HepG2 (cell line): ENCODE measurements around the gene NOL11. TPM values are rescaled to one million over a fixed set of nuclear protein-coding genes. Genes with fewer than 3 reads are reported as not detected.
"Not testable (repeated sequence)": the region's sequence is repeated elsewhere in the genome, so short reads cannot be mapped to it uniquely, and the experiment has no call there.

Source experiments
- CBX5 ChIP-seq: sonication (generic); formaldehyde crosslinking; IDR thresholded peaks from 2 replicates; pipeline ENCODE4 v1.4.0; 2020; ENCODE audit warnings: missing genetic modification reagents, borderline replicate concordance
- ERF ChIP-seq: IDR thresholded peaks from 2 replicates; pipeline ENCODE4 v1.6.1; 2018; ENCODE audit warnings: missing biosample characterization, missing genetic modification reagents
- GFI1 ChIP-seq: sonication (generic); formaldehyde crosslinking; IDR thresholded peaks from 2 replicates; pipeline ENCODE4 v1.5.0; 2020; ENCODE audit warnings: missing genetic modification reagents, mild to moderate bottlenecking, borderline replicate concordance
- KDM4B ChIP-seq: sonication (generic); formaldehyde crosslinking; IDR thresholded peaks from 2 replicates; pipeline ENCODE4 v1.4.0; 2020; ENCODE audit warnings: missing genetic modification reagents
- LCORL ChIP-seq, 2 experiments: fragments of 450-650 bp in 1 of 2; sonication (generic) in 1 of 2; formaldehyde crosslinking in 1 of 2; IDR thresholded peaks; 2 replicates each; pipeline versions ENCODE4 v1.5.0 to v1.6.1; 2017 to 2020; ENCODE audit warnings: antibody characterized with exemption in 1 of 2, missing genetic modification reagents in 1 of 2
- MYC ChIP-seq: sonication (generic); formaldehyde crosslinking; IDR thresholded peaks from 2 replicates; pipeline ENCODE4 v1.9.0; 2021; ENCODE audit warnings: missing genetic modification reagents, borderline replicate concordance
- NCOR1 ChIP-seq: fragments of 200-600 bp; sonication (generic); IDR thresholded peaks from 2 replicates; pipeline ENCODE4 v1.7.0; 2017; ENCODE audit warnings: antibody characterized with exemption, low read length, borderline replicate concordance
- POGZ ChIP-seq: sonication (generic); formaldehyde crosslinking; IDR thresholded peaks from 2 replicates; pipeline ENCODE4 v1.4.0; 2020; ENCODE audit warnings: mild to moderate bottlenecking, missing genetic modification reagents
- YEATS4 ChIP-seq: sonication (generic); formaldehyde crosslinking; IDR thresholded peaks from 2 replicates; pipeline ENCODE4 v1.4.0; 2020; ENCODE audit warnings: missing genetic modification reagents, borderline replicate concordance
- ZBTB38 ChIP-seq: sonication (generic); formaldehyde crosslinking; IDR thresholded peaks from 2 replicates; pipeline ENCODE4 v1.5.1; 2020; ENCODE audit warnings: mild to moderate bottlenecking, missing genetic modification reagents
- ZMYM2 ChIP-seq: sonication (generic); formaldehyde crosslinking; IDR thresholded peaks from 2 replicates; pipeline ENCODE4 v1.8.0; 2022; ENCODE audit warnings: mild to moderate bottlenecking, missing genetic modification reagents
- ZNF3 ChIP-seq: IDR thresholded peaks from 2 replicates; pipeline ENCODE4 v1.7.0; 2017; ENCODE audit warnings: inconsistent platforms
- ZNF431 ChIP-seq: sonication (generic); formaldehyde crosslinking; IDR thresholded peaks from 2 replicates; pipeline ENCODE4 v1.9.0; 2022; ENCODE audit warnings: missing genetic modification reagents, low read depth, mild to moderate bottlenecking, borderline replicate concordance
- ZNF598 ChIP-seq: sonication (generic); formaldehyde crosslinking; IDR thresholded peaks from 2 replicates; pipeline ENCODE4 v1.5.1; 2020; ENCODE audit warnings: mild to moderate bottlenecking, missing genetic modification reagents, borderline replicate concordance
- ZNF607 ChIP-seq: sonication (generic); formaldehyde crosslinking; IDR thresholded peaks from 2 replicates; pipeline ENCODE4 v1.5.1; 2020; ENCODE audit warnings: missing genetic modification reagents, mild to moderate bottlenecking, borderline replicate concordance
- polyA plus RNA-seq, 8 experiments: library from polyadenylated mRNA; depleted of rRNA in 3 of 8; stranded (reverse) in 7 of 8; unstranded in 1 of 8; fragments of >200 nt; fragmentation: Illumina TruSeq in 4 of 8; extraction: Trizol in 4 of 8; gene quantifications; 2 replicates each; pipeline versions ENCODE4 v1.2.1 to v1.2.3, GENCODE V29; 2011 to 2016; ENCODE audit warnings: low read depth in 4 of 8, missing spikeins in 1 of 8, mixed read lengths in 1 of 8; ENCODE audit not compliant: insufficient read depth in 1 of 8
- total RNA-seq, 5 experiments: library from RNA; depleted of rRNA; stranded (reverse); fragments of >200 nt; fragmentation: Illumina TruSeq; extraction: Trizol; gene quantifications; 2 replicates each; pipeline ENCODE4 v1.2.3, GENCODE V29; 2016; ENCODE audit warnings: low read depth in 1 of 5
- TF ChIP-seq, protein P1 (sequence below): sonication (generic); formaldehyde crosslinking; IDR thresholded peaks from 2 replicates; pipeline ENCODE4; 2020; ENCODE audit warnings: missing genetic modification reagents, mild to moderate bottlenecking, borderline replicate concordance
- TF ChIP-seq, protein P2 (sequence below): IDR thresholded peaks from 2 replicates; pipeline ENCODE4 v1.6.1; 2016; ENCODE audit warnings: mild to moderate bottlenecking
- TF ChIP-seq, protein P3 (sequence below): sonication (generic); formaldehyde crosslinking; IDR thresholded peaks from 2 replicates; pipeline ENCODE4 v1.4.0; 2020; ENCODE audit warnings: missing genetic modification reagents
- TF ChIP-seq, protein P4 (sequence below): sonication (generic); formaldehyde crosslinking; IDR thresholded peaks from 2 replicates; pipeline ENCODE4 v1.5.0; 2020; ENCODE audit warnings: mild to moderate bottlenecking, missing genetic modification reagents
- TF ChIP-seq, protein P5 (sequence below): IDR thresholded peaks from 2 replicates; pipeline ENCODE4 v1.6.1; 2012; ENCODE audit warnings: inconsistent platforms

NOL11 gene
- total and polyA plus RNA-seq, 2 of the 13 experiments (the other 11 are each of a cell fraction or from before 2014, with no cell fraction given), result 45.8 to 124 TPM

DNA sequence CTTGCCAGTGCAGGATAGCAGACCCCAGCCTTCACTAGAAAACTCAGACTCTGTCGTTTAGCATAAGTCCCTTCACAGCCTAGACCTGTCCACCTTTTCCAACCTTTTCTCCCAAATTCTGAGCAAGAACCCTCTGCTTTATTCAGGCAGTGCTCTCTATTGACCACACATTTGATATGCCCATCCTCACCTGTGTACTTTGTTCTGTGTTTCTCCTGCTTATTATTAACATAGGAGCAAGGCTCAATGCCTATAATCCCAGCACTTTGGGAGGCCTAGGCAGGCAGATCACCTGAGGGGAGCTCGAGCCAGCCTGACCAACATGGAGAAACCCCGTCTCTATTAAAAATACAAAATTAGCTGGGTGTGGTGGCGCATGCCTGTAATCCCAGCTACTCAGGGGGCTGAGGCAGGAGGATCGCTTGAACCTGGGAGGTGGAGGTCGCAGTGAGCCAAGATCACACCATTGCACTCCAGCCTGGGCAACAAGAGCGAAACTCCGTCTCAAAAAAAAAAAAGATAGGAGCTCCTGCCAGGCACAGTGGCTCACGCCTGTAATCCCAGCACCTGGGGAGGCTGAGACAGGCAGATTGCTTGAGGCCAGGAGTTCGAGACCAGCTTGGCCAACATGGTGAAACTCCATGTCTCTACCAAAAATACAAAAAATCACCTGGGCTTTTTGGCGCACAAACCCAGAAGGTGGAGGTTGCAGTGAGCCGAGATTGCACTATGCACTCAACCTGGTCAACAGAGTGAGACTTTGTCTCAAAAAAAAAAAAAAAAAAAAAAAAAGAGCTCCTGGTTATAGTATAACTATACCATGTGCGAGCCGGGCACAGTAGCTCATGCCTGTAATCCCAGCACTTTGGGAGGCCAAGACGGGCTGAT, 9.7 kb downstream of the NOL11 start (continued):
- TF ChIP-seq, protein P1, sequence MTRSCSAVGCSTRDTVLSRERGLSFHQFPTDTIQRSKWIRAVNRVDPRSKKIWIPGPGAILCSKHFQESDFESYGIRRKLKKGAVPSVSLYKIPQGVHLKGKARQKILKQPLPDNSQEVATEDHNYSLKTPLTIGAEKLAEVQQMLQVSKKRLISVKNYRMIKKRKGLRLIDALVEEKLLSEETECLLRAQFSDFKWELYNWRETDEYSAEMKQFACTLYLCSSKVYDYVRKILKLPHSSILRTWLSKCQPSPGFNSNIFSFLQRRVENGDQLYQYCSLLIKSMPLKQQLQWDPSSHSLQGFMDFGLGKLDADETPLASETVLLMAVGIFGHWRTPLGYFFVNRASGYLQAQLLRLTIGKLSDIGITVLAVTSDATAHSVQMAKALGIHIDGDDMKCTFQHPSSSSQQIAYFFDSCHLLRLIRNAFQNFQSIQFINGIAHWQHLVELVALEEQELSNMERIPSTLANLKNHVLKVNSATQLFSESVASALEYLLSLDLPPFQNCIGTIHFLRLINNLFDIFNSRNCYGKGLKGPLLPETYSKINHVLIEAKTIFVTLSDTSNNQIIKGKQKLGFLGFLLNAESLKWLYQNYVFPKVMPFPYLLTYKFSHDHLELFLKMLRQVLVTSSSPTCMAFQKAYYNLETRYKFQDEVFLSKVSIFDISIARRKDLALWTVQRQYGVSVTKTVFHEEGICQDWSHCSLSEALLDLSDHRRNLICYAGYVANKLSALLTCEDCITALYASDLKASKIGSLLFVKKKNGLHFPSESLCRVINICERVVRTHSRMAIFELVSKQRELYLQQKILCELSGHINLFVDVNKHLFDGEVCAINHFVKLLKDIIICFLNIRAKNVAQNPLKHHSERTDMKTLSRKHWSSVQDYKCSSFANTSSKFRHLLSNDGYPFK, result peak; percentile 43; the same call in 1 of the 2 replicates
- peak; percentile 68 for TF ChIP-seq YEATS4 (CRISPR knock-in tag)
- TF ChIP-seq NCOR1, result peak; percentile 41; the same call in 1 of the 2 replicates
- not testable (repeated sequence) for TF ChIP-seq LCORL (IDR thresholded peaks at IDR 0.05)
- TF ChIP-seq LCORL (CRISPR knock-in tag; IDR thresholded peaks at IDR 0.05), result peak; percentile 75
- peak; percentile 58; the same call in 1 of the 2 replicates for TF ChIP-seq ZNF607
- peak; percentile 64 for TF ChIP-seq POGZ
- TF ChIP-seq CBX5 (CRISPR knock-in tag), result 0 out of 2 replicates have a peak, but pooled peaks have one; percentile 47
- TF ChIP-seq, protein P2, sequence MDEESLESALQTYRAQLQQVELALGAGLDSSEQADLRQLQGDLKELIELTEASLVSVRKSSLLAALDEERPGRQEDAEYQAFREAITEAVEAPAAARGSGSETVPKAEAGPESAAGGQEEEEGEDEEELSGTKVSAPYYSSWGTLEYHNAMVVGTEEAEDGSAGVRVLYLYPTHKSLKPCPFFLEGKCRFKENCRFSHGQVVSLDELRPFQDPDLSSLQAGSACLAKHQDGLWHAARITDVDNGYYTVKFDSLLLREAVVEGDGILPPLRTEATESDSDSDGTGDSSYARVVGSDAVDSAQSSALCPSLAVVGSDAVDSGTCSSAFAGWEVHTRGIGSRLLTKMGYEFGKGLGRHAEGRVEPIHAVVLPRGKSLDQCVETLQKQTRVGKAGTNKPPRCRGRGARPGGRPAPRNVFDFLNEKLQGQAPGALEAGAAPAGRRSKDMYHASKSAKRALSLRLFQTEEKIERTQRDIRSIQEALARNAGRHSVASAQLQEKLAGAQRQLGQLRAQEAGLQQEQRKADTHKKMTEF (CRISPR knock-in tag), result 0 out of 2 replicates have a peak, but pooled peaks have one; percentile 60
- TF ChIP-seq ZNF598 (CRISPR knock-in tag), result peak; percentile 46; the same call in 1 of the 2 replicates
- peak; percentile 47; the same call in 1 of the 2 replicates for TF ChIP-seq ERF
- peak; percentile 31; the same call in 1 of the 2 replicates for TF ChIP-seq ZMYM2 (CRISPR knock-in tag)
- TF ChIP-seq, protein P3, sequence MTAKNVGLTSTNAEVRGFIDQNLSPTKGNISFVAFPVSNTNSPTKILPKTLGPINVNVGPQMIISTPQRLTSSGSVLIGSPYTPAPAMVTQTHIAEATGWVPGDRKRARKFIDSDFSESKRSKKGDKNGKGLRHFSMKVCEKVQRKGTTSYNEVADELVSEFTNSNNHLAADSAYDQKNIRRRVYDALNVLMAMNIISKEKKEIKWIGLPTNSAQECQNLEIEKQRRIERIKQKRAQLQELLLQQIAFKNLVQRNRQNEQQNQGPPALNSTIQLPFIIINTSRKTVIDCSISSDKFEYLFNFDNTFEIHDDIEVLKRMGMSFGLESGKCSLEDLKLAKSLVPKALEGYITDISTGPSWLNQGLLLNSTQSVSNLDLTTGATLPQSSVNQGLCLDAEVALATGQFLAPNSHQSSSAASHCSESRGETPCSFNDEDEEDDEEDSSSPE (CRISPR knock-in tag), result peak; percentile 51
- TF ChIP-seq MYC (CRISPR knock-in tag), result peak; percentile 75
- TF ChIP-seq GFI1 (CRISPR knock-in tag), result peak; percentile 44; the same call in 1 of the 2 replicates
- peak; percentile 64; the same call in 1 of the 2 replicates for TF ChIP-seq ZNF431 (CRISPR knock-in tag)
- 0 out of 2 replicates have a peak, but pooled peaks have one; percentile 6 for TF ChIP-seq KDM4B (CRISPR knock-in tag)
- TF ChIP-seq, protein P4, sequence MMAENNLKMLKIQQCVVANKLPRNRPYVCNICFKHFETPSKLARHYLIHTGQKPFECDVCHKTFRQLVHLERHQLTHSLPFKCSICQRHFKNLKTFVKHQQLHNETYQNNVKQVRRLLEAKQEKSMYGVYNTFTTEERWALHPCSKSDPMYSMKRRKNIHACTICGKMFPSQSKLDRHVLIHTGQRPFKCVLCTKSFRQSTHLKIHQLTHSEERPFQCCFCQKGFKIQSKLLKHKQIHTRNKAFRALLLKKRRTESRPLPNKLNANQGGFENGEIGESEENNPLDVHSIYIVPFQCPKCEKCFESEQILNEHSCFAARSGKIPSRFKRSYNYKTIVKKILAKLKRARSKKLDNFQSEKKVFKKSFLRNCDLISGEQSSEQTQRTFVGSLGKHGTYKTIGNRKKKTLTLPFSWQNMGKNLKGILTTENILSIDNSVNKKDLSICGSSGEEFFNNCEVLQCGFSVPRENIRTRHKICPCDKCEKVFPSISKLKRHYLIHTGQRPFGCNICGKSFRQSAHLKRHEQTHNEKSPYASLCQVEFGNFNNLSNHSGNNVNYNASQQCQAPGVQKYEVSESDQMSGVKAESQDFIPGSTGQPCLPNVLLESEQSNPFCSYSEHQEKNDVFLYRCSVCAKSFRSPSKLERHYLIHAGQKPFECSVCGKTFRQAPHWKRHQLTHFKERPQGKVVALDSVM (CRISPR knock-in tag), result peak; percentile 87
- TF ChIP-seq, protein P5, sequence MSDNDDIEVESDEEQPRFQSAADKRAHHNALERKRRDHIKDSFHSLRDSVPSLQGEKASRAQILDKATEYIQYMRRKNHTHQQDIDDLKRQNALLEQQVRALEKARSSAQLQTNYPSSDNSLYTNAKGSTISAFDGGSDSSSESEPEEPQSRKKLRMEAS, result peak; percentile 25
- 0 out of 2 replicates have a peak, but pooled peaks have one; percentile 17 for TF ChIP-seq ZNF3
- TF ChIP-seq ZBTB38 (CRISPR knock-in tag), result peak; percentile 73; the same call in 1 of the 2 replicates
